Placental pericyte (primary cell): ENCODE data around the gene CXCR4. TPM values are rescaled to one million over a fixed set of nuclear protein-coding genes. Genes with fewer than 3 reads are reported as not detected.

Experiments used
- total RNA-seq: library from RNA; depleted of rRNA; stranded (reverse); fragments of >200 nt; gene quantifications from 2 replicates; pipeline ENCODE4 v1.2.3, GENCODE V29; 2012

Gene CXCR4
- 3.6 TPM in 1 of 2 replicates, not detected in the other for total RNA-seq

GRCh38 chr2:136117909-136118818 lies at the start of gene CXCR4:
TSS of gene CXCR4 (minus strand) at chr2:136118149. CDS start at chr2:136118060, 89 bp downstream.

Other genes with a start within 250 kb of the CXCR4 start
- gene MCM6, start 241.7 kb downstream of the CXCR4 start, total RNA-seq: 2.6 and 16.9 TPM in 2 replicates
- 65.9 and 83.8 TPM in 2 replicates for gene DARS1, start 132.5 kb downstream of the CXCR4 start, total RNA-seq